ENCODE results near the gene RPS5.

- TF ChIP-seq ZFX (IDR thresholded peaks at IDR 0.05) (no peak), CTCF (conservative IDR thresholded peaks at IDR 0.05) (no peak)
These were observed 1.0 kb upstream of the RPS5 start for GRCh38 chr19:58385891-58386575.
